HuH-7 (cell line): ENCODE data around the gene PER2.
"Not testable (repeated sequence)": the region's sequence is repeated elsewhere in the genome, so short reads cannot be mapped to it uniquely, and the experiment has no call there.

Experiments used
- DNase-seq: peaks from one replicate; pipeline ENCODE4 v3.0.0; 2011; ENCODE audit warnings: low spot score

PER2 gene

DNA sequence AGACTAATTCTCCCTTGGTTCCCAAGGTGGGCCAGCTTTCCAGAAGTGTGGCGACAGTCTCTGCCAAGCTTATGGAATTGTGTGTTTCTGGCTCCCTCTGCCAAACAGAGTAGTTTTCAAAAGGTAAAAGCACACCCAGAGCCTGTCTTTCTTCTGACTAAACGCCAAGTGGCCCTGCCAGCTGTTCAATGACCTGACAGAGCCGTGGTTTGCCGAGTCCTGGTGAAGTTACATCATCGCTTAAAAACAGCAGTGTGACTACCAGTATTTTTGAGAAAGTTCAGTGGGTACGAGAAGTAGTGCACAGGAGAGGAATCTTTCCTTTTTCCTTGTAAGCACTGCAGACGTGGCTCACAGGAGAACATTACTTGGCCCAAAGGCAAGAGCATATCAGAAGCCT, 1.9 kb downstream of the PER2 start:
- DNase-seq = no peak

DNA sequence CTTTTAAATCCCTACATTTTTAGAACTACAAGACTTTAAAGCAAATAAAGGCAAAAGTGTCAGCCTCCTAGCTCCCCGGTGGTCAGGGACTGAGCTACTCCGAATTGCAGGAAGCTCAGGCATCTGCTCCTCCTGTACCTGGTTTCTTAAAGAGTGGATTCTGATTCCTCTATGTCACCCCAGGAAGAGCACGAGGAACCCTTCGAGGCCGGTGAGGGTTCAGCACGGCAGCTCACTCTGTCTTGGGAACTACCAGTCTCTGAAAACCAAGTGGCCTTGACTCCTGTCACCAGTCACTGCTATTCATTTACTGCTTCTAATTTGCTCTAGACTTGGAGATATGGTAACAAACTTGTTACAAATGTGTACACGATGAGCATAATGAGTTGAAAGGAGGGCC, 2.3 kb downstream of the PER2 start:
- DNase-seq = no peak

DNA sequence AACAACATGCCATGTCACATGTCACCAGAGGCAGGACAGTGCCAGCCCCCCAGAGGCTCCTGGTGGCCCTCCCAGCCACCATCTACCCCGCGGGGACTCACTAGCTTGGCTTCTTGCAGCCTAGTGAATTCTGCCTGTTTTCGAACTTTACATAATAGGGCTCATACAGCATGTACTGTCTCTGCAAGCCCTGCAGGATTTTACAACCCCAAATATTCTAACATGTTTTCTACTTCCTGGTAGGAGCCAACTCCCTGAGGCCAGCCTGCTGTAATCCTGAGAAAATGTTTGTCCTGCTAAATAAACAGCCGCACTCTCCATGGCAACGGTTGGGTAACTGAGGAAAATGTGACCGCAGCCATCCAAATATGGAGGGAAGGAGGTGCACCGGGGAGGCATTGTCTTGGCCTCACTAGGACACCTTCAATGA, 2.7 kb downstream of the PER2 start:
- DNase-seq = peak; percentile 83

DNA sequence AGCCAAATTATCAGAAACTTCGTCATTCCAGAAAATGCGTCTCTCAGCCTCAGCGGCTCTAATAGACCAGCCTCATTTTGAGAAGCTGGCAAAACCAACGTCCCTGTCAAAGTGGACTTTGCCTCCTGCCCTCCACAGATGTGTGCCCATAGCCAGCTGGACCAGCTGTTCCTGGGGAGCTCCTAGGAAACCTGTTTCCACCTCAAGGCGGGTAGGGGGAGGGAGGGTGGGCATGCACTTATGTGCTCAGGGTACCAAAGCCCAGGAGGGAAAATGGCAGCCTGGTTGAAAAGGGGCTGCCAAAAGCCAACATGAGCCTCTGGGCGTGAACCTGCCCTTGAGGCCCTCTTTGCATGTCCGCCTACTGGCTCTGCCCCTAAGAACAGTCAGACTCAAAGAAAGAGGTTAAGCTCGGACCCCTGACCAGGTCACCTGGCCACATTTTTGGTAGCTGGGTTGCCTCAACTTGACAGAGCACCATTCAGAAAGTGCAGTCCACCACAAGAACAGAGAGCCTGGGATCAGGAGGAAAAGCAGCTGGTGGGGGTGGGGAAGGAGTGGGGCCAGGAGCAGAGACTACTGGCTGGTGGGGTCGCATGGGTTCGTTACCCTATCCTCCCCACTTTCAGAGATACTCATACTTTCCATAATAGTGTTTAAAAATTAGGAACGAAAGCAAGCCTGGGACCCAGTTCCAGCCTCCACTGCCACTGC, 3.5 kb downstream of the PER2 start:
- DNase-seq = no peak

DNA sequence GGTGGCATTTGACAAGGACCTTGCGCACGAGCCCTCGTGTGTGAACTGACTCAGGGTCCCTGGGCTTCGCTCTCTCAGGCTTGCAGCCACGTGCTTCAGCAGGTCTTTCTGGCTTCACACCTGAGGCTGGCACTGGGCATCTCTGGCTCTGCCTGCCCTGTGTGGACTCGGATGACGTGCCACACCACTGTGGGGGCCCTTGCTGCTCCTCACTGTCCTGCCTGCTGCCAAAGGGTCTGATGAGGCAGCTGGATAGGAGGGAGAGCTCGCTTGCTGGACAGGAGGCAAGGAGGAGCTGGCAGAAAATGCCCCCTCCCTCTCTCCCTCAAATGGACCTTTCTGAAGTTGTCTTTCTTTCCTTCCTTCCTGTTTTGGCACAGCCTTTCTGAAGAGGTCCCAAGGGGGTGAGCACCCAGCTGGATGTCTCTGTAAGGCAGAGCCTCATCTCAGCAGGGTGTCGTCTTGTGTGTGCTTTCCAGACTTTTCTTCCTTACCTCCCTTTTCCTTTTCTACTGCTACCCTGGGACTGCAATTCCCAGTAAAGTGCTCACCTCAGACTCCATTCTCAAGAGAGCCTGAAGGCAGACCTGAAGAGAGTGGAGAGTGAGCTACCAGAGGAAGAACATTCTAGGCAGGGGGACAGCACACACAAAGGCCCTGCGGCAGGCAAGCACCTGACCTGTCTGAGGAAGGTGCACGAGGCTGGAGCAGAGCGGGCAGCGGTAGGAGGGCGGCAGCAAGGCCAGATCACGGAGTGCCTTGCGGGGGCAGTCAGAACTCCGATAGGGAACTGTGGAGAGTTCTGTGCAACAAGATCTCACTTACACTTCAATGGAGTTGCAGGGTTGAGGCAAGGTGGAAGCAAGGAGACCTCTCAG, 5.3 kb downstream of the PER2 start:
- DNase-seq = no peak

DNA sequence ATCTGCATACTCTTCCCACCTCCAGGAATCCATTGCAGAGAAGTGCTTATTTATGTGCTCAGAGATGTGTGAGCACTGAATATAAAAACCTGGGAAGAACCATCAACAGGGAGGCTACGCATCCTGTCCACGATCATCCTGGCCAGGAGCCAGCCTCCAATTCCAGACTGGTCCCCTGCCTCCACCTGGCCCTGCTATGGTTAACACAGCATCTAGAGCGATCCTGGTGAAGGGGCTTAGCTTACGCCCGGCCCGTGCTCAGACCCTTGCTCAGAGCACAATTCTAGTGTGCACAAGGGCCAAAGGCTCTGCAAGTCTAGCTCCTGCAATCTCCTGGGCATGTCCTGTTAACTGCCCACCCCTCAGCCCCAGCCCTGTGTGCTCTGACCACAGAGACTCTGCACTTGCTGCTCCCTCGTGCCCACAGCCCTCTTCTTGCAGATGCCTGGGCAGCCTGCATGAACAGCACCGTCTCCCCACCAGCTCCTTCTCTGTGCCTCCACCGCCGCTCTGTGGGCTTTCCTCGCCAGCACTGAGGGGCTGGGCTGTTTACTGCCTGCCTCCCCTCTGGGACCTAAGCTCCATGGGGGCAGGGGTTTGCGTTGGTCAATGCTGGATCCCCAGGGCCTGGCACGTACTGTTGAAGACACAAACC, 6.5 kb downstream of the PER2 start:
- no peak for DNase-seq

DNA sequence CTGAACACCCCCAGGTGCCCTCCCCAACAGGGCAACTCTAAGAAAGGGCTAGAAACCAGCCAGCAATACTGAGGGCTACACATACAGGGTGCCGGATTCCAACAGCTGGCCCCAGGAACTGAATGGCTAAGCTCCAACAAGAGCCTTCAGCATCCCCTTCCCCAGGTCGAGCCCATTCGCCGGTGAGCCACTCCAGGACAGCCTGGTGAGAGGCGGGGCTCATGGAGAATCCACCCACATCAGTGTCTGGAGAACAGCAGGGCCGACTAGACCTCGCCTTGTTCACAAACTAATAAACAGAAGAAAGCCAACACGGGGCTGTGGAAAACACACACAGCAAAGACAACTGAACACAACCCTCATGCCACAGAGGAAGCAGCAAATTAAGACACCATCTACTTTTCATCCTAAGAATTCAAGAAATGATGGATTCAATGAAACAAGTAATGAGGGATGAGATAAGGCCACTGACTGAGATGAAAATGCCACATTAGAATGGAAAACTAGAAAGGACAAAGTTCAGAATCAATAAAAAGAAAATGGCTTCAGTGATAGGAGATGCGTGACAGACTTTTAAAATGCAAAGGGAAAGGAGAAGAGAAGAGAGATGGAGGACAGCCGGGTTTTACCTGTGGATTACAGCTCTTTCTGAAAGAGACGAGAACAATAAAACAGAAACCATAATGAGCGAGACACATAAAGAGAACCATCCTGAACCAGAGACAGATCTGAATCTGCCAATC, 8.2 kb downstream of the PER2 start:
- no peak for DNase-seq

DNA sequence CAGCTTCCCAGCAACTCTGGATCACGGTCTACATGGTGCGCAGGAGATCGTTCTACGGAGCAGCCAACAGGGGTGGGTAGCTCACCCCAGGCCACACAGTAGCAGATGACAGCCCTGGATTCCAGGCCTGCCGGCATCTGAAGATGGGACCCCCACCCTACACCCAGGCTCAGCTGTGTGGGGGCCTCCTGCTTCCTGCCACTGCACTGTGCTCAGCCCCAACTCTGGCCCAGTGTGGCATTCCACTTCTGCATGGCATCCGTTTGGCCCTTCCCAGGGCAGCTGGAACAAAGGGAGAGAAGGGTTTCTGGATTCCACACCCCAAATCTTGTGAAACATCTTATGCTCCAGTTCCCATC, 9.1 kb downstream of the PER2 start:
- no peak for DNase-seq

DNA sequence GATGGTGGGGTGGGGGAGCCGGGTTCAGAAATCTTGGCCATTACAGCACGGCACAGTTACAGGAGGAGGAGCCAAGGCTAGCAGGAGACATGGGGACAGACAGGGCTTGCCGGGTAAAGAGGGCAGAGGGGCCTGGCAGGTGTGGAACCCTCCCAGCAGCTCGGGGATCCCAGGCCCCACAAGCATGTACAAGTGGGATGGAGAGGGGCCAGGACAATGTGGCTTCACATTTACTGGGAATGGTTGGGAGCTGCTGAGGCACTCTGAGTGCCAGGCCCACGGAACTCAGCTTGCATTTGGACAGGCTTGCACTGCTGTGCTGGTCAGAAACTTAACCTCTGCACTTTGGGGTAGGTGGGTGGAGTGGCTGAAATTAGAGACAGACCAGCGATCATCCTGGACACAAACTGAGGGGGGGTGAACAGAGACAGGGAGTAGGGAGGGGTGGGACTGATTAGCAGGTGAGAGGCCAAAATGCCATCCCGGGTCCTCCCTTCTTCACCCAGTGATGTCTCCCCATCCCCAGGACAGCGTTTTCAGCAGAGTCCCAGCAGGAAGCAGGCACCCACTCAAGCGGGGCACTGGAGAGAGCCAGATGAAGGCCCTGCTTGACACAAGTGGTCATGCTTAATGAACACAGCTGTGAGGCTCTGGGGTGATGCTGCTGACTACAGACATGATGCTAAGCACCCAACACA, 9.6 kb downstream of the PER2 start:
- no peak for DNase-seq

DNA sequence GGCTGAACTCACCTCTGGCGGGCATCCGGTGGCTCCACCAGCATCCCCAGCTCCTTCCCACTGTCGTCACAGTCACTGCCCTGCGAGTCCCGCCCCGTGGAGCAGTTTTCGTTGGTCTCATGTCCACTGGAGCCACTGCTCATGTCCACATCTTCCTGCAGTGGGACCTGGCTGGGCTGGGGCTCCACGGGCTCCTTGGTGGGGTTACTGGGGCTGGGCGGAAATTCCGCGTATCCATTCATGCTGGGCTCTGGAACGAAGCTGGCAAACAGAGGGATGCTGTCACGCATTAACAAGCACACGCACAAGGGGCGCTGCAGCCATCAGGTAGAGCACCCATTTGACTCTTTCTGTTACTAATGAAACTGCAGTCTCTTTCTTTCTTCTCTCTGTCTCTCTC, 10.7 kb downstream of the PER2 start:
- no peak for DNase-seq

DNA sequence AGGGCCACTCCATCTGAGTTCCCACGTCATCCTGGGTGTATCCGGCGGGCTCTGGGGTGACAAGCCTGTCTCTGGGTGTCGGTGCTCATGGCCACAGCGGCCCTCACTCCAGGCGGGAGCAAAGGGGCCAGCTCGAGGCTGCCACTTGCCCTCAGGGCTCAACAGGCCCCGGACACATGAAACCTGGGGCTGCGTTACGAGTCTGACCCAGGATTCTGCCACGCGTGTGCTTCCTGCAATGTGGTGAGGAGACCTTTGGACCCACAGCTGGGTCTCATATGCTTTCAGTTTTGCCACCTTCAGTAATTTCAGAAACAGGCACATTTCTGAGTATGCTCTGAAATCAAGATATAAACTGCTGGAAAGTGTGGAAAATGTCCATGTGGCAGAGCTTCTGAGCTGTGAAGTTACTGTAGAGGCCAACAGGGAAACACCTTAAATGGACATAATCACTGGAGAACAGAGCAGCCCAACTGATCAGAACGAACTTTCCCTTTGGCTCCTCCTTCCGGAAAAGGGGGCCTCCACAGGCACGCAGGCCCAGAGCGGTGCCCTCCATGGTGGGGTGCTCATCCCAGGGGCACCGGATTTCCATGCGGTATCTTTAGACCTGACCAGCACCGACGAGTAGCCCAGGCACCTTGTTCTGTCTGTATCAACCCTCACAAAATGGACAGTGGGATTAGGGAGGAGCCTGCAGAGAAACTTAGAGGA, 14.1 kb downstream of the PER2 start:
- no peak for DNase-seq

DNA sequence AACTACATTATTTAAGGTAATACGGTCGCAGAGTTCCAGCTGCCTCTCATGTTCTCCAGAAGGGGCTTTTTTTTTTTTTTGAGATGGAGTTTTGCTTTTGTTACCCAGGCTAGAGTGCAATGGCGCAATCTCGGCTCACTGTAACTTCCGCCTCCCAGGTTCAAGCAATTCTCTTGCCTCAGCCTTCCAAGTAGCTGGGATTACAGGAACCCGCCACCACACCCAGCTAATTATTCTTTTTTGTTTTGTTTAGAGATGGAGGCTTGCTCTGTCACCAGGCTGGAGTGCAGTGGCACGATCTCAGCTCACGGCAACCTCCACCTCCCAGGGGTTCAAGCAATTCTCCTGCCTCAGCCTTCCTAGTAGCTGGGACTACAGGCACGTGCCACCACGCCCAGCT, 15.0 kb downstream of the PER2 start:
- DNase-seq = not testable (repeated sequence)

DNA sequence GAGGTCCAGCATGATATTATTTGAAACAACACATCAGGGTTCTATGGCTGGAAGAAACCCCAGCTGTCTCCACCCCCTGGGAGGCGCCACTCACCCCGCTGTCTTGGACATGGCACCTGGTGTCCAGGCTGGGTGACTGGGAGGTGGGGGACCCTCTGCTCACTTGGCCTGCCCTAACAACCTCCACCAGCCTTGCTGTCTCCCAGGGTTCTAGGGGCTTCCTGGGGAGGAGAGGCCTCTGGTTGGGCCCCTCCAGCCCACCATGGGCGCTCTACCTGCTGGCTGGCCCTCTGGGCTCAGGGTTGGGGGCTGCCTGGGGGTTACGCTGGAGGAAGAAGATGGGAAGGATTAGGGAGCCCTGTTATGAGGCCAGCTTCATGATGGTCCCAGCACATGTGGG, 16.3 kb downstream of the PER2 start:
- DNase-seq = no peak

DNA sequence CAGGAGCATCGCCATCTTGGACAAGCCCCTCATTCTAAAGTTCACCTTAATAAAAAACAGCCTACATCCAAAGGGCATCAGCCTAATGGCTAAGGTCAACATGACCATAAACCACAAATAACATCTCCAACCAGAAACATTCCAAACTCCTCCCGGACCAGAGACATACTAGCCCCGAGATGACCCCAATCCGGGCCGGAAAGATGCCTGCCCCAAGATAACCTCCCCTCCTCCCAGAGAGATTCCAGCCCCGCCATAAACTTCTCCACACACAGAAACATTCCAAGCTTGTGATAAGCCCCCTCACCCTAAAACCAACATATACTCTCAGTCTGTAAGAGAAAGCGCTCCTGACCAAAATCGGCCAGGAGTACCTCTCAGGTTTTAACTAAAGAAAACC, 16.7 kb downstream of the PER2 start:
- not testable (repeated sequence) for DNase-seq

DNA sequence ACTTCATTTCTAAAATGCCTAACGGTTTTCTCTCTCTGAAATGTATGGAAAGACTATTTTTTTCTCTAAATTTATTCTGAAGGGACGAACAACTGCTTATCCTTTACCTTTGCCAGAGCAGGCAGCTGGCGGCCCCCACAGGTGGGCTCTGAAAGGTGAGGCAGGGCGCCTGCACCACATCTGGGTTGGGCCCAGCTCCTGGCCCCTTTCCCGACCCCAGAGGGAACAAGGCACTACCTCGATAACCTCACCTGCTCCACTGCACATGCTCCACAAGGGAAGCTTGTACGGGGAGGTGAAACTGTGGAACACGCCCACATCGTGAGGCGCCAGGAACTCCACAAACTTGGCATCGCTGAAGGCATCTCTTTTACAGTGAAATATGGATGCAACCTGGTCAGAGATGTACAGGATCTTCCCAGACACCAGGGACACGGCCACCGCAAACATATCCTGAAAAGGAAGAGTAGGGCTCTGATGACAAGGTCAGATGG, 17.3 kb downstream of the PER2 start:
- no peak for DNase-seq

DNA sequence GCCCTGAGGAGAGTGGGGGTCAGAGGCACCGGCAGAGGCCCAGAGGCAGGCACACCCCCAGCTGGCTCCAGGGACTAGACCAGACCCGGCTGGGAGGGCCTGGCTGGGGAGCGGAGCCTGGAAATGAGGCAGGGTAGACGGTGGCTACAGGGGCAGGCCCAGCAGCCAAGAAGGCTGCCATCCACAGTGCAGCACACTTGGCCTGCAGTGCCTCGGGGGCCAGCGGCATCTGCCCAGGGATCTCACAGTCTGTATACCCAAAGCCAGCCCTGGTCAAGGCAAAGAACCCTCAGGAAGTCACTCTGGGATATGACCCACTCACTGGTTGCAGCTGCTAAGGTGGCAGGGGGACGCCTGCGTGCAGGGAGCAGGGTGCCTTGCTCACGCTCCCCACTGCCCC, 17.8 kb downstream of the PER2 start:
- no peak for DNase-seq

DNA sequence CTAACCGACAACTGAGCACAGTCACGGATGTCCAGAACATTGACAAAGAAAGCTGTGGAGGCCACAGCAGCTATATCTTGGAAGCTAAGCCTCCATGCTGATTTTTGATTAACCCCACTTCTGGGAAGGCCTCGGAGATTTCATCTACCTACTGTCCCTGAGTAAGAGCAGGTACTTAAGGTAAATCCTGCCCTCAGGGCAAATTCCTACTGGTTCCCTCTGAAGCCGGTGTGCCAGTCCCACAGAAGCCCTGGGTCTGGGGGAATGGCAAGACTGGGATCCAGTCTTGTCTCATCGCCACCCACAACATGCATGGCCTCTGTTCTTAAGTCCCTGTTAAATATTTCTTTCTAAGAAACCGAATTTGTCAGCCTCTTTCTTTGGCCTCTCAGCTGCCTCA, 18.7 kb downstream of the PER2 start:
- DNase-seq = no peak

DNA sequence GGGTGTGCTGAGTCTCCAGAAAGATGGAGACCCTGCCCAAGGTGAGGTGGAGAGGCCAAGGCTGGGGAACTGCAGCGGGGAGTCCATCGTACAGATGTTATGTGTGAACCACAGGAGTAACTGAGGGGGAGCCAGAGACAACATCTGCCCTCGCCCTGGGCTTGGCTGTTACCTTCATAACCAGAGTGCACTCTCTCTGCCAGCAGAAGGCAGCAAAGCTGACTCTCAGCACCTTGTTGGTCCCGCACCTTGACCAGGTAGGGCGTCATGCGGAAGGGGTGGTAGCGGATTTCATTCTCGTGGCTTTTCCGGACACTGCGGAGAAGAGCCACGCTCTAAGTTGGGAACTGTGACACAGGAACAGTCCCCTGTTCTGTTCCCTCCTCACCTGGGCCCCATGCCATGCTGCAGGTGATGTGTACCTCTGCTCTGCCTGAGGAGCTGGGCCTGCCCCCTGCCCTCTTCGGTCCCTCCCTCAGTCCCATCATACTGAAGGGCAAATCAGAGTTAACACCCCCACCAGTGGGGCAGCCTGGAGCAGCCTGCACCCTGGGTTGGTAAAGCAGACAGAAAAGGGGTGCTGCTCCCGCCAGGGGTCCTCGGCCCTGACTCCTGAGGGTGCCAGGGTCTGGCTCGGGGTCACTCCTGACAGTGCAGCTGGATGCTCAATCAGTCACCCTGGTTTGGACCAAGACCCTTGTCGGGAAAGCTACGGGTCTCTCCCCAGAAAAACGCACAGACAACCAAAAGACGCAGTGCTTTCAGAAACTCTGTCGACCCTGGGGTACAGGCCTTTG, 20.3 kb downstream of the PER2 start:
- no peak for DNase-seq

DNA sequence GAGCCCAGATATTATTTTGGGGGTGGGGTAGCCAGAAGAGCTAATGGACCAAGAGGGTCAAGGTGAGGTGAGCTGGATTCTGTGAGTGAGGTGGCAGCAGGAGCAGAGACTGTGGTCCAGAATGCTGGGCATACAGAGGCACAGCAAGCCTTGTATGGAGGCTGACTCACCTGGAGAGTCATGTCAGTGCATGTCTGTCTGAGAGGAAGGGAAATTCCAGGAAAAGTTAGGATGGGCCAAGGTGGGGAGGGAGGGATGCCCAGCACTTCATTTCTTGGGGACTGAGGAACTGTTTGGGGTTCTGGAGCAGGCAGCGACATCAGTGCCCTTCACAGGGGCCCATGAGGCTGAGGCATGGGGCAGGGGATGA, 21.1 kb downstream of the PER2 start:
- DNase-seq = no peak

DNA sequence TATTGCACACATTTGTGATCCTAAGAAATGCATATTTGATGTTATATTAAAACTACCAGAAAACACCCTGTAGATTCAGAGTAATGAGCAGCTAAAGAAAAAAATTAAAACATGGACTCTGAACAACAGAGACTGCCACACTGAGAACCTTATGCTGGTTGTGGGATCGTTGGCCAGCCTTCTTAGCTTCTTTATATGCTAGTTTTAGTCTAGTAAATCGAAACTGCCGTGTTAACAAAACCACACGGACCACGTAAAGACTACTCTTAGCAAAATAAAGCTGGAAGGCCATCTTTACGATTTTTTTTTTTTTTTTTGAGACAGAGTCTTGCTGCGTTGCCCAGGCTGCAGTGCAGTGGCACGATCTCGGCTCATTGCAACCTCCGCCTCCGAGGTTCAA, 22.8 kb downstream of the PER2 start:
- DNase-seq = no peak
